ENCODE data around the gene UAP1L1. TPM values are rescaled to one million over a fixed set of nuclear protein-coding genes. Genes with fewer than 3 reads are reported as not detected.
A peak's percentile ranks its signal among the peaks of the same experiment; 100 is the strongest.
"Not testable (repeated sequence)": the region's sequence is repeated elsewhere in the genome, so short reads cannot be mapped to it uniquely, and the experiment has no call there.

Gene UAP1L1
- total RNA-seq, 2 experiments from 2014 or later, result 6.7 to 7.7 TPM

- peaks cover 5% of the 10 kb centered on the region for H3K36me3 Mint-ChIP-seq
- CTCF ChIA-PET, result interaction anchor here (0.6 to 3.0 kb wide), 9 partner anchors 14 to 122 kb away, joined by 3 to 15 read pairs (median 3); partner anchors contain the start of genes MAN1B1, RNF224 and TPRN
- peak; percentile 82 for DNase-seq
- H3K9me3 Mint-ChIP-seq, result no peaks in the 10 kb centered on the region
- H3K27ac Mint-ChIP-seq, result no peak within 1 kb of the TSS
- POLR2A ChIA-PET, result interaction anchor here (0.8 to 2.4 kb wide), 10 partner anchors 9 to 576 kb away, joined by 3 to 12 read pairs (median 4); partner anchors contain the start of genes MAN1B1, SSNA1, TPRN and TUBB4B
- H3K4me1 Mint-ChIP-seq (ENCODE audit: low read depth), result peaks cover 18% of the 10 kb centered on the region
- peak within 1 kb of the TSS; percentile 70 for H3K4me3 Mint-ChIP-seq
- H3K27me3 Mint-ChIP-seq, result no peaks in the 10 kb centered on the region
- intact Hi-C loops (cut with micrococcal nuclease), result loop anchor here (1.0 kb wide), 1 partner anchor 14 kb away; no protein-coding TSS in a partner anchor
Measured at GRCh38 chr9:137114613-137115393, 37.5 kb downstream of the UAP1L1 start, which contains the start of gene DPP7. TSS of gene DPP7 (minus strand) at chr9:137114733. CDS start at chr9:137114713, 20 bp downstream.

GRCh38 chr9:137115394-137116026, 38.2 kb downstream of the UAP1L1 start:
- ChIA-PET POLR2A (interaction anchor here (0.6 to 2.4 kb wide), 9 partner anchors 8 to 576 kb away, joined by 3 to 12 read pairs (median 4); partner anchors contain the start of genes MAN1B1, SSNA1 and TUBB4B), CTCF (interaction anchor here (0.6 to 3.0 kb wide), 8 partner anchors 14 to 121 kb away, joined by 3 to 15 read pairs (median 4); partner anchors contain the start of genes MAN1B1, RNF224 and TPRN)
- intact Hi-C loops (cut with micrococcal nuclease), result no loop called here
- DNase-seq, result no peak
- H3K27me3 Mint-ChIP-seq, result no peaks in the 10 kb centered on the region
- no peaks in the 10 kb centered on the region for H3K9me3 Mint-ChIP-seq
- H3K36me3 Mint-ChIP-seq, result peaks cover 5% of the 10 kb centered on the region
- H3K27ac Mint-ChIP-seq, result no peak overlapping the region
- H3K4me1 Mint-ChIP-seq (ENCODE audit: low read depth), result peaks cover 18% of the 10 kb centered on the region
- no peak overlapping the region for H3K4me3 Mint-ChIP-seq

- no peak overlapping the region for H3K27ac Mint-ChIP-seq
- peaks cover 2% of the 10 kb centered on the region for H3K36me3 Mint-ChIP-seq
- H3K9me3 Mint-ChIP-seq, result no peaks in the 10 kb centered on the region
- ChIA-PET POLR2A (interaction anchor here (0.6 kb wide), 1 partner anchor 12 kb away, joined by 3 read pairs; no protein-coding TSS in a partner anchor), CTCF (interaction anchor here (1.3 kb wide), 1 partner anchor 121 kb away, joined by 9 read pairs; no protein-coding TSS in a partner anchor)
- peaks cover 16% of the 10 kb centered on the region for H3K4me1 Mint-ChIP-seq (ENCODE audit: low read depth)
- DNase-seq, result no peak
- no peaks in the 10 kb centered on the region for H3K27me3 Mint-ChIP-seq
- intact Hi-C loops (cut with micrococcal nuclease), result no loop called here
- no peak overlapping the region for H3K4me3 Mint-ChIP-seq
Measured at GRCh38 chr9:137116027-137116507, 38.8 kb downstream of the UAP1L1 start.

- Mint-ChIP-seq H3K4me3 (no peak overlapping the region), H3K27me3 (no peaks in the 10 kb centered on the region), H3K27ac (no peak overlapping the region), H3K4me1 (ENCODE audit: low read depth) (peaks cover 16% of the 10 kb centered on the region), H3K36me3 (no peaks in the 10 kb centered on the region), H3K9me3 (no peaks in the 10 kb centered on the region)
- intact Hi-C loops (cut with micrococcal nuclease), result no loop called here
- ChIA-PET POLR2A (no interaction called here), CTCF (interaction anchor here (2.2 kb wide), 1 partner anchor 126 kb away, joined by 4 read pairs; no protein-coding TSS in a partner anchor)
- DNase-seq, result no peak
Measured at GRCh38 chr9:137116728-137117127, 39.4 kb downstream of the UAP1L1 start.

- CTCF ChIA-PET, result interaction anchor here (2.0 to 2.2 kb wide), 2 partner anchors 110 to 125 kb away, joined by 4 to 16 read pairs; partner anchors contain the start of gene RNF224
- Mint-ChIP-seq H3K27me3 (no peaks in the 10 kb centered on the region), H3K27ac (no peak overlapping the region), H3K4me3 (no peak overlapping the region), H3K36me3 (no peaks in the 10 kb centered on the region), H3K4me1 (ENCODE audit: low read depth) (peaks cover 16% of the 10 kb centered on the region), H3K9me3 (no peaks in the 10 kb centered on the region)
- intact Hi-C loops (cut with micrococcal nuclease), result no loop called here
- no peak for DNase-seq
- POLR2A ChIA-PET, result no interaction called here
Measured at GRCh38 chr9:137117269-137117731, 40.0 kb downstream of the UAP1L1 start.

- CTCF ChIA-PET, result interaction anchor here (0.7 to 2.8 kb wide), 7 partner anchors 12 to 216 kb away, joined by 3 to 22 read pairs (median 4); partner anchors contain the start of gene RNF224
- DNase-seq, H3K27ac Mint-ChIP-seq, H3K36me3 Mint-ChIP-seq, H3K4me3 Mint-ChIP-seq, H3K27me3 Mint-ChIP-seq, H3K9me3 Mint-ChIP-seq: not testable (repeated sequence)
- peaks cover 11% of the 10 kb centered on the region for H3K4me1 Mint-ChIP-seq (ENCODE audit: low read depth)
- intact Hi-C loops (cut with micrococcal nuclease), result loop anchor here (1.0 kb wide), 1 partner anchor 105 kb away; no protein-coding TSS in a partner anchor
- POLR2A ChIA-PET, result interaction anchor here (1.2 kb wide), 1 partner anchor 122 kb away, joined by 3 read pairs; the partner anchor contains the start of gene TUBB4B
Measured at GRCh38 chr9:137118092-137118603, 40.8 kb downstream of the UAP1L1 start.

- POLR2A ChIA-PET; intact Hi-C loops (cut with micrococcal nuclease); H3K36me3 Mint-ChIP-seq; H3K27me3 Mint-ChIP-seq; H3K4me3 Mint-ChIP-seq; H3K9me3 Mint-ChIP-seq; H3K27ac Mint-ChIP-seq; DNase-seq: not testable (repeated sequence)
- CTCF ChIA-PET, result interaction anchor here (0.9 to 2.4 kb wide), 4 partner anchors 26 to 105 kb away, joined by 3 to 5 read pairs (median 4); partner anchors contain the start of gene RNF224
- peaks cover 16% of the 10 kb centered on the region for H3K4me1 Mint-ChIP-seq (ENCODE audit: low read depth)
Measured at GRCh38 chr9:137121927-137122795, 44.8 kb downstream of the UAP1L1 start.

GRCh38 chr9:137122796-137123467, 45.6 kb downstream of the UAP1L1 start:
- ChIA-PET CTCF (interaction anchor here (0.9 to 2.4 kb wide), 4 partner anchors 27 to 104 kb away, joined by 3 to 5 read pairs (median 4); partner anchors contain the start of gene RNF224), POLR2A (interaction anchor here (1.1 kb wide), 1 partner anchor 8 kb away, joined by 3 read pairs; the partner anchor contains the start of gene DPP7)
- intact Hi-C loops (cut with micrococcal nuclease); DNase-seq; H3K36me3 Mint-ChIP-seq; H3K4me3 Mint-ChIP-seq; H3K27me3 Mint-ChIP-seq; H3K27ac Mint-ChIP-seq; H3K9me3 Mint-ChIP-seq: not testable (repeated sequence)
- H3K4me1 Mint-ChIP-seq (ENCODE audit: low read depth), result peaks cover 19% of the 10 kb centered on the region

- H3K27me3 Mint-ChIP-seq, result no peaks in the 10 kb centered on the region
- H3K9me3 Mint-ChIP-seq, result no peaks in the 10 kb centered on the region
- H3K4me3 Mint-ChIP-seq, result no peak overlapping the region
- intact Hi-C loops (cut with micrococcal nuclease), result no loop called here
- ChIA-PET CTCF (interaction anchor here (1.2 to 2.4 kb wide), 4 partner anchors 28 to 113 kb away, joined by 3 to 5 read pairs (median 4); partner anchors contain the start of gene RNF224), POLR2A (interaction anchor here (1.1 kb wide), 1 partner anchor 9 kb away, joined by 3 read pairs; the partner anchor contains the start of gene DPP7)
- H3K36me3 Mint-ChIP-seq, result peaks cover 2% of the 10 kb centered on the region
- no peak for DNase-seq
- H3K4me1 Mint-ChIP-seq (ENCODE audit: low read depth), result peaks cover 23% of the 10 kb centered on the region
- H3K27ac Mint-ChIP-seq, result no peak overlapping the region
Measured at GRCh38 chr9:137123468-137123837, 46.1 kb downstream of the UAP1L1 start.

- H3K27me3 Mint-ChIP-seq; H3K36me3 Mint-ChIP-seq; H3K4me3 Mint-ChIP-seq; DNase-seq; H3K27ac Mint-ChIP-seq; H3K9me3 Mint-ChIP-seq; intact Hi-C loops (cut with micrococcal nuclease): not testable (repeated sequence)
- ChIA-PET POLR2A (interaction anchor here (1.1 kb wide), 1 partner anchor 9 kb away, joined by 3 read pairs; the partner anchor contains the start of gene DPP7), CTCF (interaction anchor here (1.5 kb wide), 2 partner anchors 28 to 113 kb away, joined by 3 to 4 read pairs; no protein-coding TSS in a partner anchor)
- H3K4me1 Mint-ChIP-seq (ENCODE audit: low read depth), result peaks cover 23% of the 10 kb centered on the region
Measured at GRCh38 chr9:137123952-137124462, 46.7 kb downstream of the UAP1L1 start.
